ENCODE data around the gene RAB3A.
A peak's percentile ranks its signal among the peaks of the same experiment; 100 is the strongest.

Gene RAB3A
- 0.72 to 0.74 reads per million in 2 donors for total RNA-seq

GRCh38 chr19:18203863-18204393, at the start of gene RAB3A:
TSS of gene RAB3A (minus strand) at chr19:18204042. CDS start at chr19:18202740, 1,302 bp downstream.
- peak; percentile 97 for DNase-seq

- no peak for DNase-seq
Observed at GRCh38 chr19:18253130-18253529, 49.3 kb upstream of the RAB3A start.

- no peak for DNase-seq
Observed at GRCh38 chr19:18252370-18252717, 48.5 kb upstream of the RAB3A start.

- no peak for DNase-seq
Observed at GRCh38 chr19:18251587-18252369, 47.9 kb upstream of the RAB3A start.

- no peak for DNase-seq
Observed at GRCh38 chr19:18249834-18250233, 46.0 kb upstream of the RAB3A start.

- DNase-seq = no peak
Observed at GRCh38 chr19:18245297-18245696, 41.5 kb upstream of the RAB3A start.

- DNase-seq = no peak
Observed at GRCh38 chr19:18239303-18239702, 35.5 kb upstream of the RAB3A start.

GRCh38 chr19:18234194-18234593, 30.4 kb upstream of the RAB3A start:
- DNase-seq = no peak

- no peak for DNase-seq
Observed at GRCh38 chr19:18233224-18233825, 29.5 kb upstream of the RAB3A start.

- no peak for DNase-seq
Observed at GRCh38 chr19:18232540-18233223, 28.8 kb upstream of the RAB3A start.

- no peak for DNase-seq
Observed at GRCh38 chr19:18231775-18232174, 27.9 kb upstream of the RAB3A start.

GRCh38 chr19:18230941-18231734, 27.3 kb upstream of the RAB3A start:
- DNase-seq = no peak

GRCh38 chr19:18229915-18230314, 26.1 kb upstream of the RAB3A start:
- no peak for DNase-seq

GRCh38 chr19:18229474-18229873, 25.6 kb upstream of the RAB3A start:
- no peak for DNase-seq

- DNase-seq = no peak
Observed at GRCh38 chr19:18227781-18228271, 24.0 kb upstream of the RAB3A start.

- DNase-seq = no peak
Observed at GRCh38 chr19:18226956-18227780, 23.3 kb upstream of the RAB3A start.

GRCh38 chr19:18225702-18226468, 22.0 kb upstream of the RAB3A start, which contains the start of gene PDE4C:
TSS of gene PDE4C (minus strand) at chr19:18226438. CDS start at chr19:18226415, 23 bp downstream.
- DNase-seq = no peak

GRCh38 chr19:18225355-18225701, 21.5 kb upstream of the RAB3A start:
- DNase-seq = no peak

GRCh38 chr19:18224525-18225354, 20.9 kb upstream of the RAB3A start:
- peak; percentile 63 for DNase-seq
